Raji (cell line): Measurements from ENCODE around the gene SST.

ENCODE experiments used
- POLR2A ChIP-seq: IDR thresholded peaks from 2 replicates; pipeline ENCODE4 v1.6.1; 2011; ENCODE audit warnings: low read depth, low read length, control low read depth; ENCODE audit not compliant: insufficient read depth

The SST gene

DNA sequence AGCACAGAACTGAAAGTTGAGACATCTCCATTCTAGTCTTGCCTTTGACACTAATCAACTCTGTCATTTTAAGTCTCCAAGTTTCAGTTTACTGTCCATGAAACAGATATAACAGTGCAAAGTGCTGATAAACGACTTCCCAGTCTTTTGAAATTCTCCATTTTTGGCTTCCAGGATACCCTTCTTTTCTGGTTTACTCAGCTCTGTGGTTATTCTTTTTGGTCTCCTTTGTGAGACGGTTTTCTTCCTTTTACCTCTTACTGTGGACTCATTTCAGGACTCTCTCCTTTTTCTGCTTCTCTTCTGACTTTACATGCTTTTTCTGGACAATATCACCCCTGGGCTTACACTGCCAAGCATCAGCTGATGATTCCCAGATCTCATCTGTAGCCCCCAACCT lies 18.9 kb downstream of the SST start:
- TF ChIP-seq POLR2A: no peak

DNA sequence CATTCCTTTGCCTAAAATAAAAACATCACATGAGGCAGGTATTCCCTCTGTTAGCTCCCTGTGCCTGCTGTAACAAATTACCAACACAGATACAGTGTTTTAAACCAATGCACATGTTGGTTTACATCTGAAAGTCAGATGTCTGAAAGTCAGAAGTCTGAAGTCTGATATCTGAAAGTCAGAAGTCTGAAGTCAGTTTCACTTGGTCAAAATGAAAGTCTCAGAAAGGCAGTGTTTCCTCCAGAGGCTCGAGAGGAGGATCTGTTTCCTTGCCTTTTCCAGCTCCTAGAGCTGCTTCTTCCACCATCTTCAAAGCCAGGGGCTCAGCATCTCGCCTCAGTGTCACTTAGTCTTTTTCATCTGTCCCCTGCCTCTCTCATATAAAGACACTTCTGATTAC lies 22.0 kb downstream of the SST start:
- TF ChIP-seq POLR2A: no peak

DNA sequence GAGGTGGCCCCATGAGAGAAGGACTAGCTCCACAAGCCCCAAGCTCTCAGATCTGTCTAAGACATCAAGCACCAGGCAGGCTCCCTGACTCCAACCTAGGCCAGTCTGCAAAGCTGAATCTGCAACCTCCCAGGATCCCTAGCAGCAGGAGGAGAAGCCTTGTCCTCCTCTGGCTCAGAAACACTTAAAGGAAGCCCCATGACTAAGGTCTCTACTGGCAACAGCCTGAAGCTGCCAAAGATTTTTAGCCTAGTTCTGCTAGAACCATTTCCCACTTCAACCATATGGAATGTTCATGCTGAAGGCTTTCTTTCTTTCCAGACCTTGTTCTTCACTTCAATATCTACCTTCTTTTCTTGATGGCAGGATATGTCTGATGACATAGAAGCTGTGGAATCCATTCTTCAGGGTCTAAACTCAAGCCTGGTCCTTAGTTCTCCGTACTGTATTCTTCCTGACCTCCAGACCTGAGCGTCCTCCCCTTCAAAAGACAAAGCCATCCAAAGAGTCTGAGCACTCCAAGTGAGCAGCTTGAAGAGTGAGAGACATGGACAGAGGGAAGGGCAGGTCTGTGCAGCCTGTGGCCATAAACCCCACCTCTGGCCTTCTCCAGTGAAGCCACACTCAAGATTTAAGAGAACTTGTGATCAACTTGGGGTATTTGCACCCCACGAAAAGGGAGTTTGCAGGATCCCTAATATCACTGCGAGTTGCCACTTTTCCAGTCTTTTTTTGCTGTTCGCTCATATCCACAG lies 23.1 kb downstream of the SST start:
- TF ChIP-seq POLR2A: no peak

DNA sequence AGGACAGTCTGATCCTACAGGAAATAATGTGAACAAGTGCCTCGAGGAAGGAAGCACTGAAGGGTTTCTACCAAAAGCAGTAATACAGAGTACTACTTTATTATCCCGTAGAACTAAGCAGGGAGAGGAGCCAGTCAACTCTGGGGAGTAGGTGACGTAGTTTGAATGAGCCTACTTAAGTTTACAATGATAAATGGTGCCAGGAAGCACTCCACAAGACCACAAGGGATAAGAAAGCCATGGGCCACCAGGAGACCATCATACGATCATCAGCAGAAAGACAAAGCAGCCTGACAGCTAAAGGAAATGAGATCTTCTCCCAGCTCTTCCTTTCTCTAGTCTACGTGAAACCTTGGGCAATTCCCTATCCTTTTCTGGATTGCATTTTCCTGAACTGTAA lies 27.3 kb downstream of the SST start:
- TF ChIP-seq POLR2A: no peak

DNA sequence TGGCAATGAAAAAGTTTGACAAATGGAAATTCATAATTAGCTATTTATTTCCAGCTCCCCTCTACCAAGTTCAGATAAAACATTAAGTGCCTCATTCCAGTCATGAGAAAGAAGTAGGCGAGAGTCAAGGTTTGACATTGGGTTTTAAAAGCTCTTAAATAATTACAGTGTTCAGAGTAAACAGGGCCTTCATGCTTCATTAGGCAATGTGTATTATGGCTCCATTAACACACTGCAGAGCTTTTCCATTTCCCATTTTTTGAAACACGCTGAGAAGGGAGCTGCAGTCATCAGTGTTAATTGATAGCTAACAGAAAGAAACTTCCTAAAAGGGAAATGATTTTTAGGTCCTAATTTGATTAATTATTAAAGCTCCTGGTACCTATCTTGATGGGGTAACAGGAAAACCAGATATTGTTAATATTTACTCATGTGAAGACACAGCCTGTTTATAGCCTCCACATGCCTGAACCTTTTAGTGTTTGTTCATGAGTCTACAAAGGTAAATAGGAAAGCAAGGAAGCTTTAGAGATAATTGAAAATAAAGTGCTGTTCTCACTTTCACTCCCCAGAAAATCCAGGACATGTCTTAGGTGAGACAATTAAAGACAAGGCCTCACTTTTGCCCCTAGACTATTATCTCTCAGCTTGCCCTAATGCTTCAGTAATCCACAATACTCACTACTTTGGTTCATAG lies 28.7 kb downstream of the SST start:
- TF ChIP-seq POLR2A: no peak

DNA sequence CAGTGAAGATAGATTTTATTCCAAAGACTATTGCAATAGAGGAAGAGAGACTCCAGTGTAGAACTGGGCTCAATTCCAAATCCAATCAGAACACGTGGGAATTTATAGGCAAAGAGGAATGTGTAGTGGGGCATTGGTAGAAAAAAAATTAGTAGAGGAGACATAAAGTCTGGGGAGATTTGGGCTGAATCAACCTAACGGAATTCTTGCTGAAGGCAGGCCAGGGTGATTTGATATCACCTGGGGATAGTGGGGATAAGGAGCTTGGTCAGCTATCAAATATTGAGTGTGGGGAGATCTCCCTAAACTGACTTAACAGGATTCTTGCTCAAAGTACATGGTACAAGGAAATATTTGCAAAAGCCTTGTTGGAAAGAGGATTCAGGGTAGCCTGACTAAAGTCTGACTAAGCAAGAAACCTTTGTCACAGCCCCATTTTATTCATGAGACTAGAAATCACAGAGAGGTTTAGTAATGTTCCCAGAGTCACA lies 29.6 kb downstream of the SST start:
- no peak for TF ChIP-seq POLR2A

DNA sequence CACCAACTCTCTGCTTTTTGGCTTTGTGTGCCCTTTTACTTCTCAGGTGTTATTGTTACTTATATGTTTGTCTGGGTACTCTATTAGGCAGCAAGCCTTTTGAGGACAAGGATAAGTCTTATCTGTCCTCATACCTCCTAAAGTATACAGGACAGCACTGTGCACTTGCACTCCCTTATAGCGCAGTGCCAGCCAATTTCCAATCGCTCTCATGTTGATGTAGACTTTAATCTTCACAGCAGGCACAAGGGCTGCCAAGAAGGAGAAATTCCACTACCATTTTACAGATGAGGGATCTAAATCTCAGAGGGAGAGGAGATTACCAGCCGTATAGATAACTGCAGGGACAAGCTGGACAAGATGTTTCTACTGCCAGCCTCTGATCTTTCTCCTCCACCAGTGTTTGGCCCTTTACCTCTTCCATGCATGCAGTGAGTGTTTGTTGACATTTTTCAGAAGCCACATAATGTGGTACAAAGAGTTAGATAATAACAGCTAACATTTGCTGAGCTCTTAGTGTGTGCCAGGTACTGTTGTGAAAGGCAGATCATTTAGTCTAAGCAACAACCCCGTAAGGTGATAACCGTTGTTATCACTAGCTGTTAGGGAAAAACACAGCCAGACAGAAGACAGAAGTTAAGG lies 30.1 kb downstream of the SST start:
- TF ChIP-seq POLR2A: no peak

DNA sequence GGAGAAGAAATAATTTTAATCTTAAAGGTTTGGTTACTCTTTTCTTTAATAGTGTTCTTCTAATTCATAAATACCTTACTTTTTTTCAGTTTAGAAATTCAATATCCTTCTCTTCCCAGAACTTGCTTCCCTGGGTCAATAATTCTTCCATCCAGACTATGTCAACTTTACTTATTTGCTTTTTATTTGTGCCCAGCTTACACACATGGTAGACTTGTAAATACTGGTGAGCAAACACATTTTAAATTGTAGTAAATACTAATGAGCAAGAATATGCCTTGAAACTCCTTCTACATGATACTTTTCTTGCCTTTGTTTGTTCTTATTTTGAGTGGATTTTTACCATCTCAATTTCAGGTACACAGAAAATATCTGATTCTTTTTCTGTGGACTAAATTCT lies 33.7 kb downstream of the SST start:
- no peak for TF ChIP-seq POLR2A

DNA sequence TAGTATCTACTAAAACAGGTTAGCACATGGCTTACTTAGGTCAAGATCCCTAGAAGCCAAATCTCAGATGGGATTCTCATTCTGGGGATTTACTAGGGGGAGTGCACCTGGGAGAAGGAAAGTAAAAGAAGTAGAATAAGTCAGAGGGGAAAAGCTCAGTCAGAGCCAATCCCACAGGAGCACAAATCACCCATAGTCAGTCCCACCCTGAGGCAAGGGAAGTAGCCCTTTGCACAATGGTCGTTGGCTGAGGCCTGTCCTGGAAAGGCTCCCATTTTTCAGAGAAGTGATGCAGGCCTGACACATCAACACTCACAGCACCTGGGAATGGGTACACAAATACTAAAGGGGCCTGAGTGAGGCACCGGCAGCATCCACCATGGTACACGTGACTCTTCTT lies 39.8 kb downstream of the SST start:
- no peak for TF ChIP-seq POLR2A

DNA sequence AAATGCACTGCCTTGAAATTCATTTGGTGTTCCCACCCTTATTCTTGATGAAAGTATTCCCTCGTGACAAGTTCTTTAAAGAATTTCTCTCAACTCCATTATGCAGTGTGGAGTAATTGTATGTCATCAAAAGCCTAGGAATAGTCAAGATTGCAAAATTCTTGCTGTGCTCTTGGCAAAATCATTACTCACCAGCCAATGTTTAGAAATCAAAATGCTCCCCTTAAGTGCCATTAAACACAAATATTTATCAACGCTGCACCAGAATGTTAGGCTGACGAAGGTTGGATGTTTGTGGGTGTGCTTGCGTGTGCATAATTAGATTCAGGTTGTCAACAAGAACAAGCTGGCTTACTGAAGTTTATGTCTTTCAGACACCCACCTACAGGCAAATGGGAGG lies 40.5 kb downstream of the SST start:
- TF ChIP-seq POLR2A: no peak

DNA sequence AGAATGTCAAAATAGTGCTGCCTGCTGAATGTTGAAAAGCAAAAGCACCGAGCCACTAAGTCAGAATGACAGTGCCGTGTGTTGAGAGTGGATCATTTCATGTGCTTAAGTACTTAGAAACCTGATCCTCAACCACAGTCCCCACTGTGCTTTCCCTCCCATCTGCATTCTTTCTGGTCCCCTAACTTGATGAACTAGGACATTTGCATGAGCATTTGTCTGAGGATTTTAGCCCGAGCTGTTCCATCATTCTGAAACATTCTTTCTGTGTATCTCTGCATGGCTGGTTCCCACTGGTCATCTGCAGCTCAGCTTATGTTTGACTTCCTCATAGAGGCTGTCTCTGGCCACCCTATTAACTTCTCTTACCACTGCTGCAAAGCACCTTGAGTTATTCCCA lies 42.0 kb downstream of the SST start:
- TF ChIP-seq POLR2A: no peak

DNA sequence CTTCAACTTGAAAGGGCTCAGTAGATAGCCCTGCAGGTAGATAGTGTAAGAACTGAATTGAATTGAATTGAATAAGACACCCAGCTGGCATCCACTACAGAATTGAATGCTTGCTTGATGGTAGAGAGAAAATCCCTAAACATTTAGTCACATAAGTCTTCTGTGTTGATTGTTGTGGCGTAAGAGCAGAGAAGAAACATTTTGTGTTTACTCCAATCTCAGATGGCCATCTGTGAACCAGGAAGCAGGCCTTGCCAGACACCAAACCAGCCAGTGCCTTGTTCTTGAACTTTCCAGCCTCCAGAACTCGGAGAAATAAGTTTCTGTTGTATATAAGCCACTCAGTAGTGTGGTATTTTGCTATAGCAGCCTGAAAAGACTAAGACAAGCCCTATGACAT lies 43.6 kb downstream of the SST start:
- TF ChIP-seq POLR2A: no peak

DNA sequence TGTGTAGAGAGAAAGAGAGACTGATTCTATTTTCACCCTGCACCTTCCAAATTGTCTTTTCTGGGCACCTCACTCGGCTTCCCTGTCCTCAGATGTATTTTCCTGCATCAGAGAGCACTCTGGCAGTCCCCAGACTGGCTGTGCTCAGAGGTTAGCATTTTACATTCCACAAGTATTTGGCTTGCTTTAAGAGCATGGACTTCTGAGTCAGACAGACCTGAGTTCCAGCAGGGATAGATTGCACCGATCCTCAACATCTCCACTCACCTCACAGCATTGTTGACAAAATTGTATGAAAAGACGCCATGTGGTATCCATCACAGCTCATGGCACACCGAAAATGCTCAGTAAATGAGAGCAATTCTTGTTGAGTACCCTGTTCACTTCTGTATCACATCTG lies 45.6 kb downstream of the SST start:
- no peak for TF ChIP-seq POLR2A

DNA sequence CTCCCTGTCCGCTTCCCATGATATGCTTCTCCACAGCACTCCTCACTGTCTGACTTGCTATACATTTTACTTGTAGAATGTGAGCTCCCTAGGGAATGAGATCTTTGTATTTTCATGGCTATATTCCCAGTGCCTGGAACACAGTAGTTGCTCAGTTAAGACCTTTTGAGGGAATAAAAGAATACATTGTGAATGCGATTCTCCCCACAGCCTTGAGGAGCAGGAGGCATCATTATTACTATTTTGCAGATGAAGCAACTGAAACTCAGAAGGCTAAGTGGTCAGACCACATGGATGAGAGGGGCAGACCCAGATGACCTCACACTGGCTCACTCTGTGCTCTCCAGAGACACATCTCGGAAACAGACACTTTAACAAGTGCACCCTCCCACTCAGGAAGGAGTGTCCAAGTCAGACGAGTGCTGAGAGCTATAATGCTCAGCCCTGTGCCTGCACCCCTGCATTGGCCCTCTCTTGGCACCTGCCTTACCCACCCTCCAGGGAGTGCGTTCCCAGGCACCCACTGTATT lies 46.8 kb downstream of the SST start:
- TF ChIP-seq POLR2A: no peak

DNA sequence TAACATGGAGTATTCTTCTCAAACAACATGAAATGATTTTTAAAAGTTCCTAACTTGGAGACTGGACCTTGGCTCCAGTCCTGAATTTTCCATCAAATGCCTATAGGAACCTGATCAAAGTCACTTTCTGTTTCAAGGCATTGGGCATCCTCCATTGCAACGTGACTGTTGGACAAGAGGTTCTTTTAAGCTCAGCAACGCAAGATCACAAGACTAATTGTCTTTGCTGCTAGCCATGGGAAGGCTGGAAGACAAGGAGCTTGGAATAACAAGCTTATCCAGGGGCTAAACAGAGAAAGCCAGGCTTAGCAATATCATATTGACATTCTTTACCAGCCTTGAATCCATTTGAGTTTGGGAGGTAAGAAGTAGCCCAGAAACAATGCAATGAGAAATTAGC lies 48.3 kb downstream of the SST start:
- no peak for TF ChIP-seq POLR2A

DNA sequence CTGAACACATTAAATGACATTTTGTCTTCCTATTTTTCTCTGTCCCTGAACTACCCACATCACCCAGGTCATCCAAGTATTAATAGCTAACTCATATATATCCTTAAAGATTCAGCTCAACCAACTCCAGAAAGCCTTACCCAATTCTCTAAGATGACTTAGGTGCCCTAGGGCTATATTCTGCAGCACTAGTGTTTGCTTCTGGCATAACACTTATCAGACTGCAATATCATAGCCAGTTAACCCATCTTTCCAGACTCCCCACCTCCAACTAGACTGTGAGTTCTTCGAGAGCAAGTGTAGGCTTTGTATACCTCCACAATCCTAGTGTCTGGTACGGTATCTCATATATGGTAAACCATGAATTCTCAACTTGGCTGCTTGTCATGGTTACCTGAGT lies 50.7 kb downstream of the SST start:
- TF ChIP-seq POLR2A: no peak
